ENCODE data around the gene TECTA.
"Not testable (repeated sequence)": the region's sequence is repeated elsewhere in the genome, so short reads cannot be mapped to it uniquely, and the experiment has no call there.

TECTA gene

GRCh38 chr11:121236115-121237001, 135.3 kb downstream of the TECTA start:
- peak; percentile 45 for DNase-seq

DNA sequence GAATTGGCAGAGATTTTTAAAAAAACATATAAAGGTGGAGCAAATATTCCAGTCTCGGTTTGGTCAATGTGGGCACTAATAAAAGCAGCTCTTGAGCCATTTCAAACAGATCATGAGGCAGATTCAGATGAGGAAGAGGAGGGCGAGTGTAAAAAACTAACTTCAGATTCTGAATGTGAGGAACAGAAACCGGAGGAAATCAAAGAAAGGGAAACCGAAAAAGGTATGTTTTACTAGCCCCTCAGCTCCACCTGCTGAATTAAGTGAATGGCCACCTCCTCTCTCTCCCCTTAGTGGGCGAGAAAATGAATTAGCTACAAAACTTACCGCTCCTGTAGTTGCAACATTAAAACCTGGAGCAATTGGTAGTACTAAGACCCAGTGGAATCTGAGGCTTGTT, 136.2 kb downstream of the TECTA start:
- DNase-seq = peak; percentile 20

DNA sequence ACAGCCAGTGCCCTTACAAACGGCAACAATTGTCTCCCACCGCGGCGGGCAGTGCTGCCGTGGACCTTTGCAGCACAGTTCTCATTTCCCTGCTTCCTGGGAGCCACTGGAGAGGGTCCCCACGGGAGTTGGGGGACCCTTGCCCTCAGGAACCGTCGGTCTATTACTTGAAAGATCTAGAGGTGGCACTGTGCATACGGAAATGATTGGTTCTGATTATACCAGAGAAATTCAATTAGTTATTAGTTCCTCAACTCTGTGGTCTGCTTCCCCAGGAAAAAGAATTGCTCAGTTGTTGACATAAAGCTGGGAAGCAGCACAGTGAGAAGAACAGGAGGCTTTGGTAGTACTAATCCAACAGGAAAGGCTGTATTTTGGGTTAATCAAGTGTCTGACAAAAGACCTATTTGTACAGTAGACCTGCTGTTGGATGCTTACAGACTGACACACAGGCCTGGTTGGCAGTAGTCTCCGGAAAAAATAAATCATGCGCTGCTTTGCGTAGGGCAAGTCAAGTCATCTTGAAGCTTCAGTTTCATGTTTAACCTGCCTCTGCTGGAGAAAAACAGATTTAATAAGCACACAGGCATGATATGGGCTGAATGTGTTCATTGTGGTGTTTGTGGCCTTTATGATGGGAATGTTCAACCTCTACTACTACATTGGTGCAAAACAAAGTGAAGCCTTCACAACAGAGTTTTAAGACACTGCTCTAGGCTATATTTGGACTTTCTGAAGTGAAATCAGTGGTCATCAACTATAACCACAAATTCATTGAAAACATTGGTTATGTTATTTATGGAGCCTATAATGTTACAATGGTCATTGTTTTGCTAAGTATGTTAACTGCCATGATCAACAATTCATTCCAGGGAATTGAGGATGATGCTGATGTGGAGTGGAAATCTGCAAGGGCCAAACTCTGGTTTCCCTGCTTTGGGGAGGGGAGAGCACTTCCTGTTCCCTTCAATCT, 136.9 kb downstream of the TECTA start:
- DNase-seq = peak; percentile 59

DNA sequence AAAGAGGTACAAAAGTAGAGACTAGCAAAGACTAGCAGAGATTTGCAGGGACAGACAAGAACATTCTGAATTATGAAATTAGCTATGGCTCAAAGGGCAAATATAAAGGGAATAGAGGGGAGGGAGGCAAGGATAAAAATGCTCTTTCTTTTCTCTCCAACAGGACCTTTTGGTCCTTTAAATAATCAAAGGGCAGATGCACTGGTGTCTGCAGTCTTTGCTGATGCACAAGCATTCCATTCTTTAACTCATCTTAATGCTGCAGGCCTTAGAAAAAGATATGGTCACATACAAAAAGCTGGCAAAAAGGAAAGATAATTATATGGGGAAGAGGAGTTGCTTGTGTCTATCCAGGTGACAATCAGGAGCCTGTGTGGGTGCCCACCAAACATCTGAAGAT, 137.9 kb downstream of the TECTA start:
- no peak for DNase-seq

DNA sequence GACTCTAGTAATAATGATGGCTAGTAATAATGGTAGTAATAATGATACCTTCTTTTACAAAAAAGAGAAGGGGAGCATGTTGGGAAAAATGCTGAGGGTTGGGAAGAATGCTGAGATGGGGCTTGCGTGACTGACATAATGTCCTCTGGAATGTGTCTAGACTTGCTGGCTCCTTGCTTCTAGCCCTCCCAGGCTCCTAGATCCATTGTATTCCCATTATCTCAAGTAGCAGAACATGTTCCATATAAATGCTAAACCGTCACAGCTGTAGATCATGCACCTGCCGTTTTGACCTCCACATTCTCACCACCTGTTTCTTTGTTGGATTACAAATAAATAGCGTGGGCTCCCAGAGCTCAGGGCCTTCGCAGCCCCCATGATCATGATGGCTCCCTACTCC, 139.0 kb downstream of the TECTA start:
- DNase-seq = not testable (repeated sequence)

DNA sequence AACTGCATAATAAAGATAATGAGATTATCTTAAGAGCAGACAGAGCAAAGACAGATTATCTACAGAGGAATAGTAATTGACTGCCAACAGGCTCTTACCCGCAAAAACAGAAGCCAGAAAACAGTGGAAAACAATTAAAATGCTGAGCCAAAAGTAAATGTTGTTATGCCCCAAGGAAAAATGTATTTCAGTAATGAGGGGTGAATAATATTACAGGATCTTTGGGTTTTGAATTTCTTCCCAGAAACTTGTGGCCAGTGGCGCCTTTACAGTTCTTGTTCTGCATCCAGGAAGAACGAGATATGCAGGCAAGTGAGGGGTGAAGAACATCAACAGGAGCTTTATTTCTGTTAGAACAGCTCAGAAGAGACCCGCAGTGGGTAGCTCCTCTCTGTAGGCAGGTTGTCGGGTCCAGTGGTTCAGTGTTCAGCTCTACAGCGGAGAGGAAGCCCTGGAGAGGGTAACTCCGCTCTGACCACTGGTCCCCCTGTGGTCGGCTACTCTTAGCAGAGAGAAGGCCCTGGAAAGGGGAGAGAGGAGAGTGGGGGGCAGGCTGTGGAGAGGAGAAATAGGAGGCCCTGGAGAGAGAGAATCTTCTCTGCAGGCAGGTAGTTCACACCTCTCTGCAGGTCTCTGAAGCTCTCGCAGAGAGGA, 139.7 kb downstream of the TECTA start:
- no peak for DNase-seq
